Astrocyte of the spinal cord (primary cell): ENCODE measurements around the gene GDF10.

Experiments
- DNase-seq: peaks from one replicate; pipeline ENCODE4 v3.0.0; 2011; ENCODE audit warnings: low read depth, low spot score
- H3K4me3 ChIP-seq: 2 replicates; pipeline ENCODE4 v1.5.1; 2011; ENCODE audit warnings: low read depth, mild to moderate bottlenecking, low read length, moderate library complexity
- CTCF ChIP-seq: IDR thresholded peaks from 2 replicates; pipeline ENCODE4 v1.5.1; 2012; ENCODE audit warnings: low read depth, mild to moderate bottlenecking, low read length, inconsistent platforms
- in situ Hi-C: cut with HindIII; loops from 2 replicates; pipeline ENCODE4 v1.10.0; 2017; ENCODE audit warnings: low sequenced_read_pairs

GDF10 gene

GRCh38 chr10:47303105-47303504 is 3.1 kb downstream of the GDF10 start:
- H3K4me3 ChIP-seq: no peak overlapping the region
- no peak for TF ChIP-seq CTCF
- in situ Hi-C loops: no loop called here

GRCh38 chr10:47303866-47304265 is 3.9 kb downstream of the GDF10 start:
- no peak overlapping the region for H3K4me3 ChIP-seq
- TF ChIP-seq CTCF: no peak
- DNase-seq: no peak
- in situ Hi-C loops: no loop called here

More at GRCh38 chr10:47303105-47303504, 3.1 kb downstream of the GDF10 start:
- DNase-seq: no peak

GRCh38 chr10:47305566-47305965 is 5.6 kb downstream of the GDF10 start:
- H3K4me3 ChIP-seq: no peak overlapping the region
- in situ Hi-C loops: no loop called here
- no peak for DNase-seq
- no peak for TF ChIP-seq CTCF

- in situ Hi-C loops: no loop called here
- TF ChIP-seq CTCF: no peak
- no peak for DNase-seq
- no peak overlapping the region for H3K4me3 ChIP-seq
Observed at GRCh38 chr10:47306387-47307210, 6.6 kb downstream of the GDF10 start.

- no peak for TF ChIP-seq CTCF
- no peak for DNase-seq
- in situ Hi-C loops: no loop called here
- no peak overlapping the region for H3K4me3 ChIP-seq
Observed at GRCh38 chr10:47307381-47307780, 7.4 kb downstream of the GDF10 start.

GRCh38 chr10:47308775-47309174 is 8.8 kb downstream of the GDF10 start:
- in situ Hi-C loops: no loop called here

More at GRCh38 chr10:47308775-47309174, 8.8 kb downstream of the GDF10 start:
- TF ChIP-seq CTCF: no peak
- H3K4me3 ChIP-seq: no peak overlapping the region
- no peak for DNase-seq
